SK-N-SH (cell line): Measurements from ENCODE around the gene HMX3.

ENCODE experiments used
- CTCF ChIP-seq: fragments of 200-600 bp; sonication (generic); IDR thresholded peaks from 2 replicates; pipeline ENCODE4 v1.6.1; 2017; ENCODE audit warnings: antibody characterized with exemption, mild to moderate bottlenecking, moderate library complexity
- FOXJ3 ChIP-seq: sonication (generic); formaldehyde crosslinking; IDR thresholded peaks from 2 replicates; pipeline ENCODE4 v1.5.1; 2020; ENCODE audit warnings: mild to moderate bottlenecking, missing genetic modification reagents
- GABPA ChIP-seq: IDR thresholded peaks from 2 replicates; pipeline ENCODE4 v1.4.0; 2012; ENCODE audit warnings: low read depth, mild to moderate bottlenecking
- GATA2 ChIP-seq: sonication (generic); formaldehyde crosslinking; IDR thresholded peaks from 2 replicates; pipeline ENCODE4 v1.5.0; 2020; ENCODE audit warnings: mild to moderate bottlenecking, missing genetic modification reagents
- IRF3 ChIP-seq: fragments of 150-350 bp; IDR thresholded peaks from 2 replicates; pipeline ENCODE4 v1.6.1; 2016; ENCODE audit warnings: mild to moderate bottlenecking, low read depth, low read length
- MAX ChIP-seq: IDR thresholded peaks from 2 replicates; pipeline ENCODE4 v1.4.0; 2012; ENCODE audit warnings: low read depth
- NRF1 ChIP-seq: IDR thresholded peaks from 2 replicates; pipeline ENCODE4 v1.6.1; 2012; ENCODE audit warnings: low read depth, mild to moderate bottlenecking, low read length
- POLR2AphosphoS5 ChIP-seq: IDR thresholded peaks from 2 replicates; pipeline ENCODE4 v1.6.1; 2012; ENCODE audit warnings: low read depth, low read length
- RAD21 ChIP-seq: IDR thresholded peaks from 2 replicates; pipeline ENCODE4 v1.6.1; 2012; ENCODE audit warnings: mild to moderate bottlenecking, low read length
- REST ChIP-seq: IDR thresholded peaks from 2 replicates; pipeline ENCODE4 v1.6.1; 2012; ENCODE audit warnings: mild to moderate bottlenecking, low read depth, low read length, moderate library complexity
- RFX5 ChIP-seq: IDR thresholded peaks from 2 replicates; pipeline ENCODE4 v1.6.1; 2012; ENCODE audit warnings: mild to moderate bottlenecking, improper control_type of control experiment, low read length
- YY1 ChIP-seq: IDR thresholded peaks from 2 replicates; pipeline ENCODE4 v1.4.0; 2012; ENCODE audit warnings: low read depth, mild to moderate bottlenecking

- no peak for TF ChIP-seq RFX5
- TF ChIP-seq IRF3: no peak
- TF ChIP-seq CTCF: no peak
- no peak for TF ChIP-seq POLR2AphosphoS5
- TF ChIP-seq YY1: no peak
- no peak for TF ChIP-seq GATA2
- TF ChIP-seq FOXJ3 (CRISPR knock-in tag): no peak
- no peak for TF ChIP-seq MAX
- no peak for TF ChIP-seq REST
- no peak for TF ChIP-seq RAD21
- TF ChIP-seq GABPA: no peak
- TF ChIP-seq NRF1: no peak
These were observed 12.8 kb downstream of the HMX3 start for GRCh38 chr10:123148414-123149161.
